GM19239 (cell line): Measurements from ENCODE around the gene ABHD2.

Experiments used
- DNase-seq: peaks from one replicate; pipeline ENCODE4 v3.0.0; 2011; ENCODE audit warnings: low spot score; ENCODE audit not compliant: insufficient read length
- FAIRE-seq: peaks from 2 replicates; lab custom pipeline; 2011; peaks lifted over from hg19 to GRCh38; lab: Jason Lieb, UNC

Gene ABHD2

DNA sequence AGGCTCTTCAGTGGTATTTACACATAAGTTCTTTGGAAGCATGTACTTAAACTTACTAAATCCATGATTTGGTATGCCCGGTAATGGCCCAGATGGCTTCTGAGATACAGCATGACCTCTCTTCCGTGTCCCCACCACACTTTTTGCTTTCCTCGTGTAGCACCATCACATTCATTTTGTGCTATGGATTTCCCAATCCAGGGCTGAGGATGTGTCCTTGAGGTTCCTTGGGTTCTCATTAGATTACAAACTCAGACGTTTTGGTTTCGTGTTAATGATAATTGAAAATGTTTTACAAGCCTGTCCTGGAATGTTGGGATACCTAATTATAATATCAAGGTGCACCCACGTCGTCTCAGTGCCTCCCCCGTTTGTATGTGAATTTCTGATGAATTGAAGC, 7.3 kb downstream of the ABHD2 start:
- no peak for FAIRE-seq
- DNase-seq: no peak

DNA sequence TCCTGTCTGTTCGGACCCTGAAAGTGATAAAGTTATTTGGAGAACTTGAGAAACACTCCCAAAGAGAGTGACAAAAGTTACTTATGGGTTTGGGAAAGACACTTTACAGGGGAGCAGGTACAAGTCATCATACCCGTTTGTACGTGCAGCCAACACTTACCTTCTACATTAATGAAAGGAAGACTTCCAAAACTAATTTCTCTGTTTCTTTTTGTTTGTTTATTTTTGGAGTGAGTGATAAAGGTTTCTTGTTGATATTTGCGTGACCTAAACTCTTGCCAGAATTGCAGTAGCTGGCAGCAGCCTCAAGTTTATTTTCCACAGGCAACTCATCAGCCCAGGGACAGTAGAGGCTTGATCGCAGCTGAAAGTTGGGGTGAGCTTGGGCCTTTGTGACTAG, 8.4 kb downstream of the ABHD2 start:
- DNase-seq (no peak), FAIRE-seq (no peak)

DNA sequence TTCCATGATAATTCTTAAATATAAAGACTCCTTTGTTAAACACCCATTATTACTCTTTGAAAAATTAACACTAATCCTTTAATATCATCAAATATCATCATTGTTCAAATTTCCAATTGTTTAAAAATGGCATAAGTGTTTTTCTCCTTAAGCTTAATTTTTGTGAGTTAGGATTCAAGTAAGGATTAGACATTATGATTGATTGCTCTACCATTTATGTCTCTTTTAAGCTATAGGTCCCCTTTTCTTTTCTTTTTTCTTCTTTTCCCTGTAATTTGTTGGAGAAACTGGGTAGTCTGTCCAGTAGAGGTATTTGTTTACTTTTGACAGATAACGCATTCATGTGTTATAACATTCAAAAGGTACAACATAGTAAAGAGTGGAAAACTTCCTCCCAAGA, 9.1 kb downstream of the ABHD2 start:
- FAIRE-seq (no peak), DNase-seq (no peak)

DNA sequence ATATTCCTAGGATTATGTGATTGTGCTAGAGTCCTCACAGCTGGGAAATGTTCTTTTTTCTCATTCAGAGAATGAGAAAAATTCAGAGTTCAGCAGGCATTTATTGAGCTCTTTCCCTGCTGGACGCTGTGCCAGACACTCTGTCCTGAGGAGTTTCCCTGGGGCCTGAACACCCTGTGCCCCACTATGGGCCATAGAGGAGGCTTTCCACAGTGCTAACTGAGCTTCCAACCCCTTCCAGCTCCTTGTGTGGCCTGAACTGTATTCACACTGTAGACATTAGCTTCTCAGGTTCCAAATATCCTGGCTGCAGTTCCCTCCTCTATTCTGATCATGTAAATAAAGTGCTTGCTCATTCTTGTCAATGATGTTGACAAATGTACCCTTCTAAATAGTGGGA, 10.0 kb downstream of the ABHD2 start:
- FAIRE-seq (no peak), DNase-seq (no peak)

DNA sequence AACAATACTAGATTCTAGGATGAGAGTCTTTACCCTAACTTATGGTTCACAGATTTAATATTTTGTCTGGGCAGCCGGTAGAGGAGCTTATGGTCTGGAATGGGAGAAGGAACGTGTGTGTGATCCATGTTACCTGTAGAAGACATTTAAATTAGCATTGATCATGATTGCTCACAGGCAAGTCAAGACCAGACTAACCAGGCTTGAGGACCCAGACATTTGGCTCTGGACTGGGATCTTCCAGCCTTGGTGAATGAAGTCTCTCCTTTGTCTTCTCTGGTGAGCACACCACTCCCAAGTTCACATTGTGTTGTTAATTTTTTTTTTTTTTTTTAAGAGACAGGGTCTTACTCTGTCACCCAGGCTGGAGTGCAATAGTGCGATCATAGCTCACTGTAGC, 11.7 kb downstream of the ABHD2 start:
- DNase-seq (no peak), FAIRE-seq (no peak)

DNA sequence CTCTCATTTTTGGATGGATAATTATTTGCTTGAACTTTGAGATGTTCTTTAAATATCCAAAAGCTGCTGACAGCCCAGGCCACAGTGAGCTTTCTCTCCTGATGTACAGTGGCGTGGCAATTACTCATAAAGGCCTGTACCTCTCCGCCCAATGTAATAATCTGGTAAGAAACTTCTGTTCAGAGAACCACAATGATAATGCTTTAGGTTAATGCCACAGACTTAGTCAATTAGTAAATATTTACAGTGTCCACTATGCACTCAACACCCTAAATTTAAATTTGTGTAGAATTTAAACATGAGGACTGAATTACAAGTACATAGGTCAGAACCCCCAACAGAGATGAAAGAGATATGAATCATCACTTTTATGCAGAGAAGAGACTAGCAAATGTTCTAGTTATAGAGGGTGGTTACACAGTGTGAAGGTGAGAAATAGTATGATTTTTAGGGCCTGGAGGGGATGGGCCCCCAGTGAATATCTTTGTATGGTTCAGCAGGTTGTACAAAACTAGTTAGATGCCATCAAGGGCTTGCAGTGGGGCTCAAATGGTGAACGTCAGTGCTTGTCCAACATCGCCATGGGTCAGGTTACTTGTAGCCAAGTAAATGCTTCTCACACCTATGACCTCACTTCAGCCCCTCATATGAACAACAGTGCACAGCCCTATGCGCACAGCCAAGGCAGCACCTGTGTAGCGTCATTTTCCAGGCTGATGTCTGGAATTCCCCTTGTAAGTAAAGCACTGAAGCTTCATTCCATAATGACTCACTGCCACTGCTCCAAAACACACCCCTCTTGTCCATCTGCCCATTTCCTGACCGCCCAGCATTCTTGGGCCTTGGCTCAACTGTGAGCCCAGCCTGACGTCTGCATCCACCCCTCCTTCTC, 13.3 kb downstream of the ABHD2 start:
- DNase-seq (no peak), FAIRE-seq (no peak)

DNA sequence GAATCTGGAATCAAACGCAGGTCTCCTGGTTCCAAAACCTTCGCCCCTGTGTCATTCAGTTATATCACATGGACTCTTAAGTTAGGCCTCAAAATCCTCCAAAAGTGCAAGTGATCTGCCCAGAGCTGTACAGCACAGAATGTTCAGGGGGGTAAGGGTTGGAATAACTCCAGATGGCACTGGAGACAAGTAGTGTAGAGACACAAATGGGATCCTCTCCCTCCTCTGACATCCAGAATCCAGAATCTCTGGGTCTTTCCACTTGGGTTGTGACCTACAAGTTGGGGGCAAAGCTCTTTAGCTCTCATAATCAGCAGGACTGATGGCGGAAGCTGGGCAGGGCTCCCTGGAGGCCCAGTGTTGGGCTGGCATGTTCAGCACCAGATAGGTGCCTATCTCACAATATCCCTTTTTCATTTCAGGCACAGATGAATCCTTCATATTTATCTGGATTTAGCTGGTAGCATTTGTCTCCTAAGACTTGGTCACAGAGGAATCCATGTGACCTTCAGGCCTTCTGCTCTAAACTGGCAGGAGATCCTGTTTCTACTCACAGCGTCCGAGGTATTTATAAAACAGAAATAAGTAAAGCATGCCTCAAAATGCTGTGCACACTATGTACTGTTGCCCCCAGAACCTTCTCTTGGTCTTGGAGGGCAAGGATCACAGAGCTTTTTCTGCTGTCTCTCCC, 15.4 kb downstream of the ABHD2 start:
- DNase-seq (no peak), FAIRE-seq (no peak)

DNA sequence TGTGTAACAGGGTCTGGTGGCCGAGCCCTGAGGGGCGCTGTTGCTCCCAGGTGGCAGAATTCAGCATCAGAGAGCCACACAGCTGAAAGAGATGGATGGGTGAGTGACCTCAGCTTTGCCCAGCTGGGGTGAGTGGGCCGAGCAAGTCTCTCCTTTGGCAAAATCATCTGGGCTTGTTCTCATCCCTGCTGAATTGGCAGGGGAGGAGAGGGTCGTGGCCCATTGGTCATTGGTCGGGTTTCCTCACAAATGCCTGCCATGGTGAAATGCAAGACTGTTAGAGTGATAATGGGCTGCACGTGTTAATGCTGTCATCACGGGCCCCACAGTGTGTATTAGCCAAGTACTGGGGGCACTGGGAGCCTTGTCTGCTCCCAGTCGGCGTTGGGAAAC, 15.9 kb downstream of the ABHD2 start:
- DNase-seq (no peak), FAIRE-seq (no peak)

DNA sequence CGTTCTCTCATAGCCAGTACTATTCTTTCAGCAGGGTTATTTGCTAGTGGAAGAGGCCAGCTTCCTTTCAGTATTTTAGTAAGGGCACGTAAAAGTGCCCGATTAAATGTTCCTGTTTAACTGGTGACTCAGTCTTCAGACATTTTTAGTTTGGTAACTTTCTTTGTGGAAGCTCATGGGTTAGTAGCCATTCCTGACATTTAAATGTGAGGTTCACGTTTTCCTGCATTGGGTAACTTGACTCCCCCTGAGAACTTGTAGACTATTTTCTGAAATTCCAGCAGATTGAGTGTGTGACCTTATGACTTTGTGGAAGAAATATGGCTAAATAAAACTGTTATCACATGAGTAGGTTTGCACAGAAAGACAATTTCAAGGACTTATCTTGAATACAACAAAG, 16.9 kb downstream of the ABHD2 start:
- FAIRE-seq (no peak), DNase-seq (no peak)

DNA sequence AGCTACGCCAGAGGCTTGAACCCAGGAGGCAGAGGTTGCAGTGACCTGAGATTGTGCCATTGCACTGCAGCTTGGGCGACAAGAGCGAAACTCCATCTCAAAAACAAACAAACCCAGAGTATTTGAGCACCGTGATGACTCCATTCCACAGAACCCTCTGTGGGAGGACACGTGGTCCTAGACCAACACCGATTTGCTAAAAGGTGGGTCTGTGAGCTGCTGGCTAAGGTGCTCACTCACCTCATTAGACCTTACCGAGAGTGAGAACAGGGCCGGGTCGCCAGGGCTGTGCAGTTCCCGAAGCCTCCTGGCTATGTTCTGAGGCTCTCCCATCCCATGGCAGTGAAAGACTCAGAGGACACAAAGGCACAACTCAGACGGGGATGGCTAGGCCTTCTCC, 17.9 kb downstream of the ABHD2 start:
- FAIRE-seq (no peak), DNase-seq (no peak)

DNA sequence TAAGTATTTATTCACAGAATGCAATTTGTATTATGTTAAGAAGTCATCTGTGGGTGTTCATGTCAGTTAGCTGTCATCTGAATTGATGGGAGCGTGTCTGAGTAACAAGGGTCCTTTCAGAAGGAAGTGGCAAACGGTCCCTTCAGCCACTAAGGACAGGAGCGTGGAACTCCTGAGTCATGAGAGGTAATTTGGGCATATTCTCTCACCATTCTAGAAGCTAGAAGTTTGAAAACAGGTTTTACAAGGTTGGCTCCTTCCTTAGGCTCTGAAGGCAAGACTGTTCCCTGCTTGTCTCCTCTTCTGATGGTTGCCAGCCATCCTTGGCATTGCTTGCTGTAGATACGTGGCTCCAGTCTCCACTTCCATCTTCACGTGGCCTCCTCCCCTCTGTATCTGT, 19.7 kb downstream of the ABHD2 start:
- DNase-seq: no peak

DNA sequence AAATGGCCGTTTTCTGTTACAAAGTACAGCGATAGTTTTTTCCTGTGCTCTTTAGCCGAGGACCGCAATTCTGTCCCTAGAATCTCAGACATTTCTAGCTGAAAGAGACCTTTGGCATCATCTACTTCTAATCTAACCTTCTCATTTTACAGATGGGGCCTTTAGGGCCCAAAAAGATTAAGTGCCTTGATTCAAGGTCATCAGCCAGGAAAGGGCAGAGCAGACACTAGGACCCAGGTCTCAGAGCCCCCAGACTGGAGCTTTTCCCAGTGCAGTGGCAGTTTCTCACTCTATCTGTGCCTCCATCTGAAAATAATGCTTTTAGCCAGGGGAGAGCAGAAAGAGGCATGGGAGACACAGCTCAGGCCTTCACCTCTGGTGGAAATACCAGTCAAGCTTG, 20.6 kb downstream of the ABHD2 start:
- no peak for FAIRE-seq
- no peak for DNase-seq

More for the DNA sequence above, 19.7 kb downstream of the ABHD2 start:
- no peak for FAIRE-seq

DNA sequence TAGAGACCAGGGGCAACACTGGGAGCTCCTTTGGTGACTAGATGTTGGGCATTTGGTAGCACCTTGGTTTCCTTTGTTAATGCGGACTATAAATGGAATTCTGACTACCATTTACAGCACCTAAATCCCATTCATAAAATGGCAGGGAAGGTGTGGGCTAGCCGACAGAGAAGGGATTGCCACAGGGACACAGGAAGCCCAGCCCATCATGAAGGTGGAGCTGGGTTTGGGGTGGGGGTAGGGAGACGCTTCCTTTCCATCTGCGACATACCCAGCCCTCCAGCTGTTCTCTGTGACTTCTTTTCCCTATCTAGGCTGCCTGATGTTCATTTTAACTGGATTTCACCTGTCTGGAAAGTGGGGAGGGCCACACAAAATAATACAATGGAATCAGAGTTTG, 21.0 kb downstream of the ABHD2 start:
- DNase-seq: no peak

DNA sequence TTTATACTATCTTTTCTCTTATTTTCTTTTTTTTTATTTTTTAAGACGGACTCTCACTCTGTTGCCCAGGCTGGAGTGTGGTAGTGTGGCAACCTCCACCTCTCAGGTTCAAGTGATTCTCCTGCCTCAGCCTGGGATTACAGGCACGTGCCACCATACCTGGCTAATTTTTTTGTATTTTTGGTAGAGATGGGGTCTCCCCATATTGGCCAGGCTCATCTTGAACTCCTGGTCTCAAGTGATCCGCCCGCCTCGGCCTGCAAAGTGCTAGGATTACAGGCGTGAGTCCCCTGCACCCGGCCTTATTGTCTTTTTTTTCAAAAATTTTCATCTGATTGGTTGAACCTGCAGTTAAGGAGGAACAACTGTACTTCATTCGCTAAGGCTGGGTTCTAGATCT, 21.8 kb downstream of the ABHD2 start:
- FAIRE-seq: no peak
- no peak for DNase-seq

More for the DNA sequence above, 21.0 kb downstream of the ABHD2 start:
- no peak for FAIRE-seq

DNA sequence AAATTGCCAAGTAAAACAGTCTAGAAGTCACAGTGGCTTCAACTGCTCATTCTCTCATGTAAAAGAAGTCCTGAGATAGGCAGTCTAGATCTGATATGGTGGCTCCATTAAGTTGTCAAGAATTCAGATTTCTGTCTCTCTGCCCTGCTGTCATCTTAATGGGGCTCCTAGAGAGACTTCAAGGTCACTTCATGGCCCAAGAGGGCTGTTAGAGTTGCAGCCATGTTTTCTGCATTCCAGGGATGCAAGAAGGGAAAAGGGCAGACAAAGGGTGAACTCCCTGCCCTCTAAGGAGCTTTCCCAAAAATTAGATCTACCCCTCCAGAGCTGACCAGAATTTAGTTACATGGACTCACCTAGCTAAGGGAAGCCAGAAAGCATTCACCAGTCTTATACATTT, 23.1 kb downstream of the ABHD2 start:
- FAIRE-seq: no peak
- DNase-seq: no peak

DNA sequence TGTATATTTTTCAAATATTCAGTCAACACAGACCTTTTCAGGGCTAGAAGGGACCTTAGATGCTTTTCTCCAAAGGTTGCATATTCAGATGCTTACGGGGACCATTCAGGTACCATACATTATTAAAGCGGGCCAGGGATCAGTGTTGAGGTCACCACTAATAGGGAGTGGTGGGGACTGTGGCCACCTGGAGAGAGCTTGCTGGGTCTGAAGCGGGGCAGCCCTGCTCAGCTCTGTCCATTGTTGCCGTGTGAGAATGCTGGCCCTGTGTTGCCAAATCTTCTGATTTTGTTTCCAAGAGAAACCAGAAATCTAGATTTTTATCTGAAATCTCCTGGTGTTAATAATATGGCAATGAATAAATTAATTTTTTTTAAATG, 23.7 kb downstream of the ABHD2 start:
- FAIRE-seq: no peak

DNA sequence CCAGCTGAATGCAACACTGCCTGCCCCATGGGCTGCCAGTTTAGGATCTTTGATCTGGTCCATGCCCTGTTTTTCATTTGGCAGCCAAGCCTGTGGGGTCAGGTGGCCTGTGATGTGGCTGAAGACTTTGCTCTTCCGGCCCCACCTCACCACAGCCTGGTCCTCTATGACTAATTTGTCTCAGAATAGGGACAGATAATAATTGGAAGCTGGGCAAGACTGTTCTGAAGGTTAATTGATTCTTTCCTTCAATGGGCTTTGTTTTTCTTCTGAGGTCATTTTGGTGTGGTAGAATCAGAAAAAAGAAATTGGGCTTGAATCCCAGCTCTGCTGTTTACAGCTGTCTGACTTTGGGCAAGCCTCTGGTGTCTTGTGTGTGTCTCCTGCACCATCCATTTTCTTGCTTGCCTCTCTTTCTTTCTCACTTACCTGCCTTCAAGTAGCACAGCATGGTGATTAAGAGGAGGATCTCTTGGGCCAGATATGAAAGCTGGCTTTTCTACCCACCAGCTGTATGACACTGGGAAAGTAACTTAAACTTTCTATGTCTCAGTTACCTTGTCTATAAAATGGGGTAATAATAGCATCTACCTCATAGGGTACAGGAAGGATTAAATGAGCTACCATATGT, 24.2 kb downstream of the ABHD2 start:
- FAIRE-seq: peak; percentile 47
- peak; percentile 28 for DNase-seq

More for the DNA sequence above, 23.7 kb downstream of the ABHD2 start:
- DNase-seq: no peak

DNA sequence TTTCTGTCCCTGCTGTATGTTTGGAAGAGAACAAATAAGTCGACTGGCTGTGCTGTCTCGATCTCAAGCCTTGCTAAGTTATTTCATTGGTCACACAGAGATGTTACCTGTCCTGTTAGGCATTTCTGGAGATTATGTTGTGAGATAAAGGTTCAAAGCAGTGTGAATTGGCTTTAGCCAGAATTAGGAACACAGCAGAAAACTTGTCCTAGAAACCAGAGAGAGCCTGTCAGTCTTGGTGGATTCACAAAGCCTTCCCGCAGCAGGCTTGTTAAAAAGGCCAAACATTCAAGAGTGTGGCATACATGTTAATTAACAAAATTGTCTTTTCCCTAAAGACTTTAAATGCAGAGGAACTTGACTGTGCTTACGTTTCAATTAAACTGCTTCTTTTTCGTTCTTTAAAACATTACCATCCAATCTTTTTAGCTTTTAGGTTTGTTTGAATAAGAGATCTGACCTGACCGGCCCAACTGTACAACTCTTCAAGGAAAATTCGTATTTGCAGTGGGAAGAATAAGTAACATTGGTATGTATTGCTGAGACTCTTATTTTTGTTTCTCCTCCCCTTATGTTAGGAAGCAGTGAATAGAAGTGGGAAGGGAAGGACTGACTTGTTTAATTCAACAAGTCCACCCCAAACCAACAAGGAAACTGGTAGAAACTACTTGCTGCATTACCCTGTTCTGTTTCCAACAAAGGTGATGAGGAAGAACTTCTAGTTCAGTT, 25.2 kb downstream of the ABHD2 start:
- no peak for FAIRE-seq

DNA sequence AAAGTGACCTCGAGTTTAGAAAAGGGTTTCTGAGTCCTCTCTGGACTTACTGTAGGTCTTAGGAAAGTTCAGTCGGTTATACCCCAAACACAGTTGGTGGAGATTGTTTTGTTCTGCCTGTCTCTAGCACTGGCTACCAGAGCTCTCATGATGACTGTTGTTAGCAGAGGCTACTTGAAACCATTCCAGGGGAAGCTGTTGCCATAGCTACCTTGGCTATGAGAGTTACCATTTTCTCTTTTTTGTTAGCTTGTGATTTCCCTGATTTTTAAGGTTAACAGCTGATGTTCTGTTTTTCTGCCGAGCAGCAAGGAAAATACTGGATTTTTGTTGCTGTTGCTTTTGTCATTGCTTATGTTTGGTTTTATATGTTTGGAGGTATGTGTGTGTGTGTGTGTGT, 26.7 kb downstream of the ABHD2 start:
- FAIRE-seq (no peak), DNase-seq (no peak)

More for the DNA sequence above, 25.2 kb downstream of the ABHD2 start:
- no peak for DNase-seq

DNA sequence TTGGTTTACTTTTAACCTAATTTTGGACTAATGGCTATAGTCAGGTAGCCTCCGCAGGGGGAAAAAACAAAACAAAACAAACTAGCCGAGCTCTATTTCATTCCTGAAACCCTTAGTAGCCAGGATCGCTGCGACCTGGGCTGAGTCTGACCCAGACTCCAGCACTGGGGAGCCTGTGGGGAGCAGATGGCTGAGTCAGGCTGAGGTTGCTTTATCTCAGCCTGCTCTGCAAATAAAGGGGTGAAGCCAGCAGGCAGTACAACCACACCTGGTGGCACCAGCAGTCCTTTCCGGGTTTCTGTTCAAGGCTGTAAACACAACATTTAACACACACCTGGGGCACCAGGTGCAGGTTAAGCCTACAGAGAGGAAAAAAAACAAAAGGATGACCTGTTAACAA, 27.3 kb downstream of the ABHD2 start:
- no peak for FAIRE-seq
- DNase-seq: no peak

DNA sequence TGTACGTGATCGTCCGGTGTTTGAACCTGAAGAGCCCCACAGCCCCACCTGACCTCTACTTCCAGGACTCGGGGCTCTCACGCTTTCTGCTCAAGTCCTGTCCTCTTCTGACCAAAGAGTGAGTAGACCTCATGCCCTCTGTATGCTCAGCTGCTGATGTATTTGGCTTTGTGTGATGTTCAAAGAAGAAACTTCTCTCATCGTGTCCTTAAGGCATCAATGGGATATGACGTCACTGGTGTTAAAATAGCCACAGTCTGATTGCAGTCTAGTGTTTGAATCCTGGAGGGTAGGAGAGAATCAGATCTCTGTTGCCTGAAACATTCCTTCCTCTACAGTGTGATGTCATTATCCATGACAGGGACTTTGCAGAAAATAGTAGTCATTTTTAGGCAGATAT, 28.1 kb downstream of the ABHD2 start:
- DNase-seq (no peak), FAIRE-seq (no peak)
